Measurements from ENCODE around the gene SIX2.

SIX2 gene

GRCh38 chr2:45001869-45002385, 7.3 kb downstream of the SIX2 start:
- DNase-seq (ENCODE audit: low read depth in 2 of 2): no peak

- DNase-seq (ENCODE audit: low read depth in 2 of 2): no peak
Measured at GRCh38 chr2:45000921-45001868, 8.1 kb downstream of the SIX2 start.

- no peak for DNase-seq (ENCODE audit: low read depth in 2 of 2)
Measured at GRCh38 chr2:45000341-45000901, 8.8 kb downstream of the SIX2 start.

- DNase-seq (ENCODE audit: low read depth in 2 of 2): no peak
Measured at GRCh38 chr2:44999540-44999939, 9.7 kb downstream of the SIX2 start.

- DNase-seq (ENCODE audit: low read depth in 2 of 2): no peak
Measured at GRCh38 chr2:44997963-44998362, 11.3 kb downstream of the SIX2 start.

GRCh38 chr2:44996356-44996755, 12.9 kb downstream of the SIX2 start:
- DNase-seq (ENCODE audit: low read depth in 2 of 2): no peak

GRCh38 chr2:44994377-44994776, 14.9 kb downstream of the SIX2 start:
- no peak for DNase-seq (ENCODE audit: low read depth in 2 of 2)

GRCh38 chr2:44989176-44989575, 20.1 kb downstream of the SIX2 start:
- DNase-seq (ENCODE audit: low read depth in 2 of 2): no peak

- no peak for DNase-seq (ENCODE audit: low read depth in 2 of 2)
Measured at GRCh38 chr2:44983836-44984604, 25.2 kb downstream of the SIX2 start.

GRCh38 chr2:44981714-44982108, 27.5 kb downstream of the SIX2 start:
- peak; percentile 57 to 60 for DNase-seq (ENCODE audit: low read depth in 2 of 2)

GRCh38 chr2:44980751-44981713, 28.2 kb downstream of the SIX2 start:
- DNase-seq (ENCODE audit: low read depth in 2 of 2): no peak

- DNase-seq (ENCODE audit: low read depth in 2 of 2): no peak
Measured at GRCh38 chr2:44979581-44979980, 29.7 kb downstream of the SIX2 start.

GRCh38 chr2:44975571-44976450, 33.4 kb downstream of the SIX2 start:
- no peak for DNase-seq (ENCODE audit: low read depth in 2 of 2)

- DNase-seq (ENCODE audit: low read depth in 2 of 2): no peak
Measured at GRCh38 chr2:44974064-44974715, 35.1 kb downstream of the SIX2 start.

GRCh38 chr2:44972771-44973535, 36.3 kb downstream of the SIX2 start:
- DNase-seq (ENCODE audit: low read depth in 2 of 2): no peak

- no peak for DNase-seq (ENCODE audit: low read depth in 2 of 2)
Measured at GRCh38 chr2:44970846-44971450, 38.3 kb downstream of the SIX2 start.

GRCh38 chr2:44969936-44970335, 39.3 kb downstream of the SIX2 start:
- no peak for DNase-seq (ENCODE audit: low read depth in 2 of 2)

- no peak for DNase-seq (ENCODE audit: low read depth in 2 of 2)
Measured at GRCh38 chr2:44967727-44968432, 41.4 kb downstream of the SIX2 start.

Data from stimulated activated CD4-positive, alpha-beta T cell treated with anti-CD3 and anti-CD28 coated beads, Interleukin-1b, Interleukin-23, amount 100 ng/mL, for 4 hours (primary cell).